NCI-H446 treated with DMSO at 0.1 percent for 48 hours (cell line): ENCODE measurements around the gene TSPAN14.
"Not testable (repeated sequence)": the region's sequence is repeated elsewhere in the genome, so short reads cannot be mapped to it uniquely, and the experiment has no call there.

Source experiments
- DNase-seq: peaks from one replicate; lab custom pipeline; 2025; lab: John Stamatoyannopoulos, UW

TSPAN14 gene

DNA sequence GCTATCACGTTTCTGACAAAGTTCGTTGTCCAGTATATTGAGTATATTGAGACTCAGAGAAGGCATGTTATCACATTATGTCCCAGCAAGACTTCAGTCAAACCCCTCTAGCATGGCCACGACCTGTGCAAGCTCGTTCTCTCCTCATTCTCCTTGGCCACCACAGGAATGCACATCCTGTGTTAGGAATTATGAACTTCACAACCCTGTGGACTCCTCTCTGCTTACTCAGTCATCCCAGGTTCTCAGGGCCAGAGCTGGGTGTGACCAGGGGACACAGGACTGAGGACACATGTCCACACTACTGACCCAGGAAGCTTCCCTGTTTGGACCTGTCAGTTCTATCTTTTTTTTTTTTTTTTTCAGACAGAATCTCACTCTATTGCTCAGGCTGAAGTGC lies 87.9 kb downstream of the TSPAN14 start:
- DNase-seq = no peak

DNA sequence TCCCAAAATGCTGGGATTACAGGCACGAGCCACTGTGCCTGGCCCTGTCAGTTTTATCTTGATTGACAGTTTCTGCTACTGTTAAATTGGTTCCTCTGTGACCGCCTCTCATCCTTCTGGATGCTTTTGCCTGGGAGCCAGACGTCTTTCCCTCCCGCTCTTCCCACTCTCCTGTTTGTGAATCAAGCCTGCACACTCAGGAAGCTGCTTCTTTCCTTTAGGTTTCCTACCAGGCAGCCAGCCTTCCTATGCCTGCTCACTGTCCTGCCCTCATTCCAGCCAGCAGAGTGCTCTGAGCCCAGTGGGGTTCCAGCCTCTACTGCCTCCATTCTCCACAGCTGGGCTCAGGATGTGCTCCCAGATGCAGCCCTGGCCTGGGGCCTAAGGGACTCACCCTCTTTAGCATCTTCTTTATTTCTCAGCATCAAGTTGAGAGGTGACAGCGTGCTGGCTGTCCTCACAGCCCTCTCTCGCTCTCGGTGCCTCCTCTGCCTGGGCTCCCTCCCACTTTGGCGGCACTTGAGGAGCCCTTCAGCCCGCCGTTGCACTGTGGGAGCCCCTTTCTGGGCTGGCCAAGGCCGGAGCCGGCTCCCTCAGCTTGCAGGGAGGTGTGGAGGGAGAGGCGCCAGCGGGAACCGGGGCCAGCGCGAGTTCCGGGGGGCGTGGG lies 88.7 kb downstream of the TSPAN14 start:
- DNase-seq = no peak

DNA sequence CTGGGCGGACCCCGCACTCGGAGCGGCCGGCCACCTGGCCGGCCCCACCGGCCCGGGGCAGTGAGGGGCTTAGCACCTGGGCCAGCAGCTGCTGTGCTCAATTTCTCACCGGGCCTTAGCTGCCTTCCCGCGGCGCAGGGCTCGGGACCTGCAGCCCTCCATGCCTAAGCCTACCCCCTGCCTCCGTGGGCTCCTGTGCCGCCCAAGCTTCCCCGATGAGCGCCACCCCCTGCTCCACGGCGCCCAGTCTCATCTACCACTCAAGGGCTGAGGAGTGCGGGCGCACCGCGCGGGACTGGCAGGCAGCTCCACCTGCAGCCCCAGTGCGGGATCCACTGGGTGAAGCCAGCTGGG lies 89.2 kb downstream of the TSPAN14 start:
- not testable (repeated sequence) for DNase-seq

DNA sequence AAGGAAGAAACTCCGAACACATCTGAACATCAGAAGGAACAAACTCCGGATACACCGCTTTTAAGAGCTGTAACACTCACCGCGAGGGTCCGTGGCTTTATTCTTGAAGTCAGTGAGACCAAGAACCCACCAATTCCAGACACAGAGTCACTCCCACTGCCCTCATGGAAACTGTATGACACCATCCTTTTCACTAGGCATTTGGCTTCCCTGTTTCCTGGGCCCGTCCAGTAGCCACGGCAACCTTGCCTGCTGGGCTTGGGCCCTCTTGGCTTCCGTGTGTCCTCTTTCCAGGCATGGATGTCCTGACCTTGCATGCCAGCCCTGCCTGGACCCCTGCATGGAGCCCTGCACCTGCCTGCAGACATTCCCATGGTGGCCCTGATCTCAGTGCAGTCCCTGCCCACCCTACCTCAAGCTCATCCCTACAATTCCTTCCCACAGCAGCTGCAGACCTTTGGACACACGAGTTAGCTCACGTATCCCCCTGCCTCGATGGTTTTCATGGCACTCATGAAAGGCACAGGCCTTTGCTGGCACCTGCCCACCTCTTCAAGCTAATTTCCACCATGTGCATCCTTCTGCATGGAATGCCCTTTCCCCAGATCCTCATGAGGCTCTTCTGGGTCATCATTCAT lies 90.3 kb downstream of the TSPAN14 start:
- no peak for DNase-seq

DNA sequence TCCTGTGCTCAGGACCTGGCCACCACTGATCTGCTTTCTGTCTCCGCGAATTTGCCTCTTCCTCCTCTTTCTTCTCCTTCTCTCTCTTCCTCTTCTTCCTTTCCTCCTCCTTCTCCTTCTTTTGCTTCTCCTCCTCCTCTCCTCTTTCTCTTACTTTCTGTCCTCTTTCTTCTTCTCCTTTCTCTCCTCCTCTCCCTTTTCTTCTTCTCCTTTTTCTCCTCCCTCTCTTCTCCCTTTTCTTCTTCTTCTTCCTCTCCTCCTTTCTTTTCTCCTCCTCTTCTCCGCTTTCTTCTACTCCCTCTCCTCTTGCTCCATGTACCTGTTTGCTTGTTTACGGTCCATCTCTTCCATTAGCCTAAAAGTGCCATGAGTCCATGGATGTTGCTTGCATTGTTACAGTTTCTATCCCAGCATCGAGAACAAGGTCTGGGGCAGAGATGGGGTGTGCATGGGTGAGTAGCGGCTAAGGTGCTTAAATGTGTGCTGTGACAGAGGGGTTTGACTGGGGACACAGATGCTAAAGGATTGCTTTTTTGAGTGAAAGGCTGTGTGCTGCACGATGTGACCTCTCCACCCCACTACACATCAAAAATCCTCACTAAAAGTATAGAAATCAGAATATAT lies 91.3 kb downstream of the TSPAN14 start:
- no peak for DNase-seq

DNA sequence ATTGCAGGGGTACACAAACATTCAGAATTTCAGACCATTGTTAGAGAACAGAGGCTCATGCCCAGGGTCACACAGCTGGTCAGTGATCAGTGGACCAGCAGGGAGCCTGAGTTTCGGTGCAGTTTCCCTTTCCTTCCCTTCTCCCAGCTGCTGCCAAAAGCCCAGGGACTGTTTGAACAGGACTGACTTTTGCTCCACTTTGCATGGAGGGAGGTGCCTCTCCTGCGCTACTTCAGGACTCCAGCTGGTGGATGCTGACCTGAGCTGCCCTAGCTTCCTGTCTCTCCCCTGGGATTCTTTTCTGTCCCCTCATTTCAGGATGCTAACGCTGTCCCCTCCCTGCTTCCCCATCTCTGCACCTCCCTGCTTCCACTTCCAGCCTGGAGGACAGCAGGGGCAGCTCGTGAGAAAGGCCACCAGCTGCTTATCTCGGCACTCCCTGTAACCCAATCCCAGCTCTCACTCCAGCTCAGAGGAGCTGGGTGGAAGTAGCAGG lies 98.1 kb downstream of the TSPAN14 start:
- DNase-seq = no peak

DNA sequence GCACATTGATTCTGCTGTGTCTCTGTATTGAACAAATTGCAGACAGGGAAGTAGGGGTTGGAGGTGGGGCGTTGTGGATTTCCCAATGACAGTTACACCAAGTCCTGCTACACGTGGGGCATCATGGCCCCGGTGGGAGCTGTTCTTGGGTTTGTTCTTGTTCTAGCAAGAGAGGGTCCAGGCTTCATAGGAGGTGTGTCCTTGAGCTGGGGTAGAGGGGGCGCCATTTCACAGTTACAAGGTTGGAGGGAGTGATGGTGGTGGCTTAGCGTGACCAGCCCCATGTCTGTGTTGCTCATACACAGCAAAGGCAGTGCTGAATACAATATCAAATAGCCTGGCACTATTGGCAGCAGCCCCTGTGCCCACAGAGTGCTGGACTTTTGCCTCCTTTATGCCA lies 99.3 kb downstream of the TSPAN14 start:
- no peak for DNase-seq

DNA sequence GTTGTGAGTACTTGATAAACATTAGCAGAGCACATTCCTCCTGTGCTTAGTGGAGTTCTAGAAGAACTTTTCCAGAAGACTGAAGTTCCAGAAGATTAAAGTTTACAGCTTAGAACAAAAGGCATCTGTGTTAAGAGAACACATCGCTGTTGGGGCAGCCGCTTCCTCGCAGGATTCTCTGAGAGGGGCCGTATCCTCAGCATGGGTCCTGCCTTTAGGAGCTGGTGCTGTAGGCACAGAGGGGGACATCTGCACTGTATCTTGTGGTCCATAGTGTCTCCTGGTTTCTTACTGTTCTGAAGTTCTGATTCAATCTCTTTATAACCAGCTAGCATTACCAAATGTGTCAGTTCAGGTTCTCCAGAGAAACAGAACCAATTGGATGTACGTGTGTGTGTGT lies 99.9 kb downstream of the TSPAN14 start:
- DNase-seq = no peak

GRCh38 chr10:80555415-80555814 lies 101.3 kb downstream of the TSPAN14 start:
- DNase-seq = no peak

- DNase-seq = no peak
Measured at GRCh38 chr10:80561950-80562349, 107.8 kb downstream of the TSPAN14 start.

DNA sequence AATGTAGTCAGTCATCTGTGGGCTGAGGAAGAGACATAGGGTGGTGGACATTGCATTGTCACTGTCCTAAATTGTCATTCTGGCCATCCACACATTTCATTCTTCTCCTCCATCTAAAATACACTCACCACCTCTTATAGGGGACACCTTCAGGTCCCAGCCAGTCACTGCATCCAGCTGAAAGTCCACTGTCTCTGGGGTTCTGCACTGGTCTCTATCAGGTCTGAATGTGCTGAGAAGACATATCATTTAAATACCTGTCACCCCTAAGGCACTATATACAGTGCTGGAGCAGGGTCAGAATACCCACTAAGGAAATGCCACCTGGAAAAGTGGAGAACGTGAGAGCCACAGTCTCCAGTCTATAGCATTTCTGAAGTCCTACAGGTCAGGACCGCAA lies 113.2 kb downstream of the TSPAN14 start:
- DNase-seq = no peak

DNA sequence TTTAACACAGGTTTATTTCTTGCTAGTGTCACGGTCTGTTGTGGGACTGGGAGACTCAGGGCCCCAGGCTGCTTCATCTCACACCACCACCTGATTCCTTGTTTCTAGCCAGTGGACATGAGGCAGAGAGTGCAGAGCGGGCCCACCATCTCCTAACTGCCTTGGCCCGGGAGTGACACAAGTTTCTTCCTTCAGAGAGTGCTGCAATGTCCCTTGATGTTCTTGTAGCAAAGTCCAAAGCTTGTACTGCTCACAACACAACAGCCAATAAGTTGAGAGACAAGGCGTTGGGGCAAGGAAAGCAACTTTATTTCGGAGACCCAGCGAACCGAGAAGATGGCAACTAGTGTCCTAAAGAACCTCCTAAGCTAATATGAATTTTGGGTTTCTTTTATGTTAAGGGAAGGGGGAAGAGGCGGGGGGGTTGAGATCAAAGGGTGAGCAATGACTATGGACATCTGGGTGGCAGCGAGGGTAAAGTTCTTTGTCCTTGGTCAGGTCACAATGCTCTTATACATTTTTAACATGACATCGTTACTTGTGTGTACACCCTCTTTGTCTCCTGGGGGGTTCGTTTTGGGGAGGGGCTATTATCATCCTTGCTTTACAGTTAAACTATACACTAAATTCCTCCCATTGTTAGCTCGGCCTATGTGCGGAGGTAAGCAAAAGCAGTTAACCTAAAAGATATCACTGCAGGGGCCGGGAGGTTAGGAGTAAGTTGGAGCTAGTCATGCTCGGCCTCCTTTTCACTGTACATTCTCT lies 115.2 kb downstream of the TSPAN14 start:
- no peak for DNase-seq

DNA sequence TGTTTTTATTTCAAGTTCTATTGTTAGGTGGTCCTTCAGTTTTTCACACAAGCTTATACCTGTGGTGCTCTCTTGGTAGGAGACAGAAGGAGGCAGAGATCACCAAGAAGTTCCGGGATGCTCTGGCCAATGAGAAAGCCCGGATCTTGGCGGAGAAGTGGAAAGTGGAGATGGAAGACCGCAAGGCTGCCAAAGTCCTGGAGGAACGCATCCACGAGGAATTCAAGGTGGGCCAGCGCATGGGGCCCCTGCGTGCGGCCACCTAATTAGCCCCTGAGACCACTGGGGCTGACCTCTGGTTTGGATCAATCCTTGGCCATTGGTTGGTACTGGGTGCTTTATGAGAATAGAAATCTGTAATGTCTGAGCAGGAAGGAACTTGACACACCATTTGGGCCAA lies 117.2 kb downstream of the TSPAN14 start:
- no peak for DNase-seq

GRCh38 chr10:80579181-80579763 lies 125.2 kb downstream of the TSPAN14 start:
- DNase-seq = no peak

DNA sequence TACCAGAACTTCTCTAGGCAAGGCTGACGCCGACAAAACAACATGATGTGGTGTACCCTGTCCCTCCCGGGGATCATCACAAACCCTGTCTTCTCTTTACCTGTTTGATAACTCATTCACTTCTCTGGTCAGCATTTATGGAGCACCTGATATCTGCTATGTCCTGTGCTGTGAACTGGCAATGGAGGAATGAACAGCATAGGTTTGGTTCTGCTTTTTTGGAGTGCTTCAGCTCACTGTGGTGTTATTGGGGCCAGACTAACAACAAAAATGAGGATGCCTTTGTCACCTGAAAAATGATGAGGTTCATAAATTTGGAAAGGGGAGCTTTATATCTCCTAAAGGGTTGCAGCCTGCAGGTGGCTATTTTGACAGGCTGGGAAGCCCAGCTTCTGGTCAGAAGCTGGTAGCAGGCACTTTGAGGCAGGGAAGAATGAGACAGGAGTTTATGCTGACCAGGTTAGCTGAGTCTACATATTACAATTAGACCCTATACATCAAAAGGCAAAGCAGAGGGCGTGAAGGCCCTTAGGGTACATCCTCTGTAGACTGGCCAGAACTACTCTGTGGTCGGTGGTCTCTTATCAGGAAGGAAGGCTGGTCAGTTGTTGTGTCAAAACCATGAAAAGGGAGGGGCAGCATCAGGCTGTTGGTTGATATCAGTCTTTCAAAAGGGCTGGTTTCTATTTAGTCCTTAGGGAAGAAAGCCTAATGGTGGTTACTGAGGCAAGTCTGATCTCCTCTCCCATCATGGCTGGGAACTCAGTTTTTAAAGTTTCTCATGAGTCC lies 125.9 kb downstream of the TSPAN14 start:
- no peak for DNase-seq

- no peak for DNase-seq
Measured at GRCh38 chr10:80580638-80581468, 126.7 kb downstream of the TSPAN14 start.

DNA sequence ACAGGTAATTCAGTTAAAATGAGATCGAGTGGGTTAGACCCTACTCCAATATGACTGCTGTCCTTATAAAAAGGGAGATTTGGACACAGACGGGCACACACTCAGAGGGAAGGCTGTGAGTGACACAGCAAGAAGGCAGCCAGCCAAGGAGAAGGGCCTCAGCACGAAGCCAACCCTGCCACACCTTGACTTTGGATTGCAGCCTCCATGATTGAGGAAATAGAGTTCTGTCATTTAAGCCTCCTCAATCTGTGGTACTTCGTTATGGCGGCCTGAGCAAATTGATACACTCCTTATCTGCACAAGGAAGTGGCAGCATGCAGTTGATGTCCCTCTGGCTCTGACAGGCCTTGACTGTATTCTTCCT lies 127.3 kb downstream of the TSPAN14 start:
- DNase-seq = no peak

DNA sequence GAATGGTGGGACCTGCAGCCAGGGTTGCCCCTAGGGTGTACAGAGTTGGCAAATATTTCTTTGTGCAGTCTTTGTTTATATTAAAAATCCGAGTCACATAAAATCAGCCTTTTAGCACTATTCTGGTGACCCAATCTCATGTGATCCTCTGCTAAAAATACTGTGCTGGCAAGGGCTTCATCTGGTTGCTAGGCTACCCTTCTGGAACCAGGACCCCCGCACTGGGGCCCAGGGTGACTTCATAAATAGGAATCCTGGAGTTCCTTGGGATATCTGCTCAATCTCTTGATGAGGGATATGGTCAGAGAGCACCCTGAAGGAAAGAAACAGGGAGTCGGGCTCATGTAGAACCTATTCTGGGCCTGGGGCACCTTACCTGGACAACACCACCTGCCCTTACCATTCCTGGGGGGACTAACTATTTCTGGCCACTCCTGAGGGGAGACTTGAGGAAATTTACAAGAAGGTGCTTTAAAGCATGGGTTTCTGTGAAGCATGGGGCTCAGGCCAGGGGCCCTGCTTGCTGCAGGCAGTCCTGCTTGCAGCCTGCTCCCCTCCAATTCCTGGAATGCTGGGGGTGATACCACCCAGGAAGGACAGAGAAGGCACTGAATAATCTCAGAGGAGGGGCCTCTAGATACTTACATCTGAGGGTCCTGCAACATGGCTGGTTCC lies 128.3 kb downstream of the TSPAN14 start:
- no peak for DNase-seq
